ENCODE data around the gene OST4.

GRCh38 chr2:27050281-27050995, 21.0 kb downstream of the OST4 start:
- TF ChIP-seq, protein P1, sequence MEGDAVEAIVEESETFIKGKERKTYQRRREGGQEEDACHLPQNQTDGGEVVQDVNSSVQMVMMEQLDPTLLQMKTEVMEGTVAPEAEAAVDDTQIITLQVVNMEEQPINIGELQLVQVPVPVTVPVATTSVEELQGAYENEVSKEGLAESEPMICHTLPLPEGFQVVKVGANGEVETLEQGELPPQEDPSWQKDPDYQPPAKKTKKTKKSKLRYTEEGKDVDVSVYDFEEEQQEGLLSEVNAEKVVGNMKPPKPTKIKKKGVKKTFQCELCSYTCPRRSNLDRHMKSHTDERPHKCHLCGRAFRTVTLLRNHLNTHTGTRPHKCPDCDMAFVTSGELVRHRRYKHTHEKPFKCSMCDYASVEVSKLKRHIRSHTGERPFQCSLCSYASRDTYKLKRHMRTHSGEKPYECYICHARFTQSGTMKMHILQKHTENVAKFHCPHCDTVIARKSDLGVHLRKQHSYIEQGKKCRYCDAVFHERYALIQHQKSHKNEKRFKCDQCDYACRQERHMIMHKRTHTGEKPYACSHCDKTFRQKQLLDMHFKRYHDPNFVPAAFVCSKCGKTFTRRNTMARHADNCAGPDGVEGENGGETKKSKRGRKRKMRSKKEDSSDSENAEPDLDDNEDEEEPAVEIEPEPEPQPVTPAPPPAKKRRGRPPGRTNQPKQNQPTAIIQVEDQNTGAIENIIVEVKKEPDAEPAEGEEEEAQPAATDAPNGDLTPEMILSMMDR (IDR thresholded peaks at IDR 0.05; ENCODE audit: low read length): peak; percentile 35
- TF ChIP-seq EZH2 (optimal IDR thresholded peaks at IDR 0.05; ENCODE audit: low read depth, low read length): no peak
- no peak for TF ChIP-seq EZH2phosphoT487 (IDR thresholded peaks at IDR 0.05; ENCODE audit: low read length)
